ACHN (cell line): ENCODE measurements around the gene LRIG3.
A peak's percentile ranks its signal among the peaks of the same experiment; 100 is the strongest.
"Not testable (repeated sequence)": the region's sequence is repeated elsewhere in the genome, so short reads cannot be mapped to it uniquely, and the experiment has no call there.

Source experiments
- DNase-seq: peaks from one replicate; pipeline ENCODE4 v3.0.0-alpha.2; 2015
- in situ Hi-C: cut with HindIII; loops from 2 replicates; pipeline ENCODE4 v1.10.0; 2017; ENCODE audit warnings: low sequenced_read_pairs, low pct_ligation_motif_present, low pct_unique_long_range_greater_than_20kb

The LRIG3 gene

GRCh38 chr12:58882826-58883225, 37.5 kb downstream of the LRIG3 start:
- no peak for DNase-seq
- in situ Hi-C loops: no loop called here

GRCh38 chr12:58881816-58882215, 38.5 kb downstream of the LRIG3 start:
- no peak for DNase-seq
- in situ Hi-C loops: no loop called here

DNA sequence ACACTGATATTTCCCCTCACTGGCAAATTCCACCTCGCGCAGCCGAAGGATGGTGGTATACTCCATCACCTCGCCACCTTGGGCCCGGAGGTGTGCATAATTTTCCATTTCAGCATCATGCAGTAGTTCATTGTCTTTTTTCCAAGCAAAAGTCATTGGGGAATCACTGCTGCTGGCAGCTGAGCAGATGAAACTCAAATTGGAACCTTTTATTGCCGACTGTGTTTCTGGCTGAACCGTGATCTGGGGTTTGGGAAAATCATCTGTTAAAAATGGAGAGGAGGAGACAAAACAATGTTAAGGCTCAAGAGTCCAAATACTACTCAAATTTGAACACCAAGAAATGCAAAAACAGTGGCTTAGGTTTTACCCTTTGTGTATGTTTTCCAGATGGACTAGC, 39.7 kb downstream of the LRIG3 start:
- no peak for DNase-seq
- in situ Hi-C loops: no loop called here

DNA sequence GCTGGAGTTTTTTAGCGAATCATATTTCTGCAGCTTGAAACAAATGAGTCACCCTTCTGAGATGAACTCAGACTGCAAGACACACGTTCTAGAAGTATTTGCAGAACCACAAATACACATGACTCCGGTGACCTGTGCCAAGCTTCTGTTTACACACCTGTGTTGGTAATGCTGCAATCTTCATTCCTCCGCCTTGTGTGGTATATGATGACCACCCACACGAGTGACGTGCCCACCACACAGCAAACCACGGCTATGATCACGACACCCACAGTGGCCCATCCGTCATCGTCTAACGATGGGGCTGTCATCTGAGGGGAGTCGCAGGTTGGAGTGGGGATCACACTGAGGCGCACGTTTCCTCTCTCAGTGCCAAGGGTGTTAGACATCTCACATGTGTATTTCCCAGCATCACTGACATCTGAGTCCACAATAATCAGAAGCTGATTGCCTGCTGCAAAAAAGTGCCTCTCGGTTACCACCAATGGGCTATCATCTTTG, 43.0 kb downstream of the LRIG3 start:
- in situ Hi-C loops: no loop called here
- DNase-seq: peak; percentile 95

GRCh38 chr12:58873496-58873895, 46.8 kb downstream of the LRIG3 start:
- peak; percentile 54 for DNase-seq
- in situ Hi-C loops: no loop called here

- in situ Hi-C loops: no loop called here
- no peak for DNase-seq
Observed at GRCh38 chr12:58871556-58871955, 48.7 kb downstream of the LRIG3 start.

DNA sequence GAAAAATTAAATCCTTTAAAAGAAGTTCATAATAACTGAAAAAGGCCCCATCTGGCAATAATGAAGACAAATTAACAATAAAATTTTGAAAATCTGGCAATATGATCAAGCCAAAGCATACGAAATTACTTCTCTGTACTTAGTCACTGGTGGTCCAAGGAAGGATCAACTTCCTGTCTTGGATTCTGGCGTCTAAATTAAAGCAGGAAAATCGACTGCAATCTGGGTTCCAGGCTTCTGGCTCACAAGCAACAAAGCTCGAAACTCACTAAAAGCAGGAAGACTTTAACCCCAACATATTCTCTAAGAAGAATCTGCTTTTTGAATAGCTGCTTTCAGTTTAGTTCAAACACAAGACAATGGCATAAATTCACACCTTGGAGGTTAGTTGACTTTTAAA, 49.7 kb downstream of the LRIG3 start:
- in situ Hi-C loops: no loop called here

GRCh38 chr12:58860788-58861240, 59.5 kb downstream of the LRIG3 start:
- no peak for DNase-seq
- in situ Hi-C loops: no loop called here

More for the DNA sequence above, 49.7 kb downstream of the LRIG3 start:
- no peak for DNase-seq

DNA sequence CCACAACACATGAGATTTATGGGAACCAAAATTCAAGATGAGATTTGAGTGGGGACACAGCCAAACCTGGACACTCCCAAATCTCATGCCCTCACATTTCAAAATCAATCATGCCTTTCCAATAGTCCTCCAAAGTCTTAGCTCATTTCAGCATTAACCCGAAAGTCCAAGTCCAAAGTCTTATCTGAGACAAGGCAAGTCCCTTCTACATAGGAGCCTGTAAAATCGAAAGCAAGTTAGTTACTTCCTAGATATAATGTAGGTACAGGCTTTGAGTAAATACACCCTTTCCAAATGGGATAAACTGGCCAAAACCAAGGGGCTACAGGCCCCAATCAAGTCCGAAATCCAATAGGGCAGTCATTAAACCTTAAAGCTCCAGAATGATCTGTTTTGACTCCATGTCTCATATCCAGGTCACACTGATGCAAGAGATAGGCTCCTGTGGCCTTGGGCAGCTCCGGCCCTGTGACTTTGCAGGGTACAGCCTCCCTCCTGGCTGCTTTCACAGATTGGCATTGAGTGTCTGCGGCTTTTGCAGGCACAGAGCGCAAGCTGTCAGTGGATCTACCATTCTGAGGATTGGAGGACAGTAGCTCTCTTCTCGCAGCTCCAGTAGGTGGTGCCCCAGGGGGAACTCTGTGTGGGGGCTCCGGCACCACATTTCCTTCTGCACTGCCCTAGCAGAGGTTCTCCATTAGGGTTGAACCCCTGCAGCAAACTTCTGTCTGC, 60.1 kb downstream of the LRIG3 start:
- DNase-seq: no peak
- in situ Hi-C loops: no loop called here

- in situ Hi-C loops: no loop called here
Observed at GRCh38 chr12:58858030-58858429, 62.3 kb downstream of the LRIG3 start.

GRCh38 chr12:58857206-58857605, 63.1 kb downstream of the LRIG3 start:
- in situ Hi-C loops, DNase-seq: not testable (repeated sequence)

More at GRCh38 chr12:58858030-58858429, 62.3 kb downstream of the LRIG3 start:
- DNase-seq: no peak

- in situ Hi-C loops, DNase-seq: not testable (repeated sequence)
Observed at GRCh38 chr12:58855630-58856029, 64.7 kb downstream of the LRIG3 start.

GRCh38 chr12:58850826-58851225, 69.5 kb downstream of the LRIG3 start:
- in situ Hi-C loops: no loop called here
- DNase-seq: no peak

DNA sequence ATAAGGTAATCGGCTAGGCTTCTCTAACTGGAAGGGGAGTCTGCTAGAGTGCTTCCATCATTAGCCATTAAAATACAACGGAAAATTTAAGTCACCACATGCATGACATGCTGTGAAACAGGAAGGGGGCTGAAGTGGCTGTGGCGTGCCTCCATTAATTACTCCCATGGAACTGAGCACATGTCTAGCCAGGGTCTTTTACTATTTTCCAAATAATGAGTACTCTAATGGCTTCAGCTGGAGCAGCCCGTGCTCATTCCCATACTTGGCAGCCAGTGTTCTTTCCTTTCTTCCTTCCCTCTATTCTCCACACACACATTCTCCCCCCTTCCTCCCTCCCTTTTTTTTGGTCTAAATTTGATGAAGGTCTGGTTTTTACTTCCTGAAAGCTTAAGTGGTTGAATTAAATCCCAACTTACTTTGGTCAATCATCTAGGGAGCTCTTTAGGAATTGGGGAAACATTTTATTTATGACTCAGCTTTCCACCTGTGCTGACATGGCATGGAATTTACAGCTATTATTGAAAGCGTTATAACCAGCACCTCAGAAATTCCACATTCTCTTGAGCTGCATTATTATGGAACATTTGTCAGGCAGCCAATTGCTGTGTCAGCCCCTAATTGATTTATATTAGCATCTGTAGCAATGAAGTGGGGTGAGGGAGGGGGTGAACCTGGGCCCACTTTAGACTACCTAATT, 72.3 kb downstream of the LRIG3 start:
- no peak for DNase-seq
- in situ Hi-C loops: no loop called here

DNA sequence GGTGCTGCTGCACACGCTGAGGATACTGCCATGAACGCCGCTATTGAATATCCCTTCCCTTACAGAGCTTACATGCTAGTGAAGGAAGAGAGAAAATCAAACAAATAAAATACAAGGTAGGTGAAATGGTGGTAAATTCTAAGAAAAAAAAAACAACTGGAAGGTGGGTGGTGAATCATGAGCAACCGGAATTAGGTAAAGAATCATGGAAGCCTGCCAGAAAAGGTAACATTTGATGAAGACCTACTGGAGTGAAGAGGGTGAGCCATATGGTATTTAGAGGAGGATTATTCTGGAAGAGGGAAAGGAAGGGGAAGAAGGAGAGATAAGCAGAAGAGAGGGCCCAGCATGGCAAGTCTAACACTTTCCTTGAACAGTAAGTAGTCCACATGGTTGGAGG, 76.1 kb downstream of the LRIG3 start:
- in situ Hi-C loops: no loop called here
- DNase-seq: no peak

- no peak for DNase-seq
- in situ Hi-C loops: no loop called here
Observed at GRCh38 chr12:58841058-58841798, 79.1 kb downstream of the LRIG3 start.

- peak; percentile 13 for DNase-seq
- in situ Hi-C loops: no loop called here
Observed at GRCh38 chr12:58833853-58834252, 86.5 kb downstream of the LRIG3 start.

DNA sequence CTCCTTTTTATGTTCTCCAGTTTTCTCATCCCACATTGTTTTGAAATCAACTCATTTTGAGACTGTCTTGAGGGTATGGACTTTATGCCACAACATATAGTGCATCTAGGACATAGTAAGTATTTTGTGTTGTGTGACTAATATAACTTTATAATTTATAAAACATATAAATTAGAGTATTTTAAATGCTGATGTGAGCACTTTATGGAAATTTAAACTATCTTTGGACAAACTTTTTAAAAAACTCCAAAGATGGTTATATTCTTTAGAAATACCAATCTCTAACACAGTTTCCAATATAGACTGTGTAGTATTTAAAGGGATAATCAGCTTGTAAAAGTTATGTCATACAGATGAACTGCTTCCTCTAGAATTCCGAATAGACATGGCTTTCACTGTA, 87.4 kb downstream of the LRIG3 start:
- in situ Hi-C loops: no loop called here
- no peak for DNase-seq
